Smooth muscle cell (in vitro differentiated cells): ENCODE measurements around the gene RBMY1D. TPM values are rescaled to one million over a fixed set of nuclear protein-coding genes. Genes with fewer than 3 reads are reported as not detected.
"Not testable (repeated sequence)": the region's sequence is repeated elsewhere in the genome, so short reads cannot be mapped to it uniquely, and the experiment has no call there.

Experiments used
- DNase-seq: peaks from one replicate; lab custom pipeline; 2025; ENCODE audit not compliant: unreplicated experiment; lab: John Stamatoyannopoulos, UW
- H2AFZ ChIP-seq: fragments of 200-600 bp; sonication (generic); 2 replicates; pipeline ENCODE4 v1.6.0; 2016; ENCODE audit warnings: antibody characterized with exemption, low read depth, mild to moderate bottlenecking
- H3F3A ChIP-seq: fragments of 200-600 bp; sonication (generic); 2 replicates; pipeline ENCODE4 v1.6.0; 2017; ENCODE audit warnings: antibody characterized with exemption, low read depth
- H3K27ac ChIP-seq: fragments of 200-600 bp; sonication (generic); 2 replicates; pipeline ENCODE4 v1.5.1; 2016; ENCODE audit warnings: low read depth, mild to moderate bottlenecking
- H3K27me3 ChIP-seq: fragments of 200-600 bp; sonication (generic); 2 replicates; pipeline ENCODE4 v1.6.1; 2016; ENCODE audit warnings: low read depth, mild to moderate bottlenecking
- H3K36me3 ChIP-seq: fragments of 200-600 bp; sonication (generic); 2 replicates; pipeline ENCODE4 v1.5.1; 2016; ENCODE audit warnings: low read depth
- H3K4me1 ChIP-seq: fragments of 200-600 bp; sonication (generic); 2 replicates; pipeline ENCODE4 v1.5.1; 2016; ENCODE audit warnings: low read depth
- H3K4me2 ChIP-seq: fragments of 200-600 bp; sonication (generic); 2 replicates; pipeline ENCODE4 v1.6.0; 2016; ENCODE audit warnings: mild to moderate bottlenecking
- H3K4me3 ChIP-seq: fragments of 200-600 bp; sonication (generic); 2 replicates; pipeline ENCODE4 v1.5.1; 2016; ENCODE audit warnings: mild to moderate bottlenecking
- H3K79me2 ChIP-seq: fragments of 200-600 bp; sonication (generic); 2 replicates; pipeline ENCODE4 v1.6.0; 2016; ENCODE audit warnings: low read depth, mild to moderate bottlenecking
- H3K9ac ChIP-seq: fragments of 200-600 bp; sonication (generic); 2 replicates; pipeline ENCODE4 v1.6.0; 2016; ENCODE audit warnings: low read depth
- H3K9me3 ChIP-seq: fragments of 200-600 bp; sonication (generic); replicated peaks from 2 replicates; pipeline ENCODE4 v1.5.1; 2016; ENCODE audit warnings: low read depth
- H4K20me1 ChIP-seq: fragments of 200-600 bp; sonication (generic); 2 replicates; pipeline ENCODE4 v1.6.0; 2016; ENCODE audit warnings: low read depth
- WGBS: methylation state at CpG from one replicate; pipeline ENCODE4 v1.1.7; 2016; ENCODE audit warnings: low lambda C conversion rate; 5-methylcytosine and 5-hydroxymethylcytosine counted together
- polyA plus RNA-seq: library from polyadenylated mRNA; unstranded; fragments of >200 nt; fragmentation: Nextera tagmentation; extraction: Ambion mirVana; gene quantifications from 2 replicates; pipeline ENCODE4 v1.2.1, GENCODE V29; 2016
- total RNA-seq: library from RNA; depleted of rRNA; stranded (reverse); fragments of >200 nt; gene quantifications from 2 replicates; pipeline ENCODE4 v1.2.3, GENCODE V29; 2014
- TF ChIP-seq, protein P1 (sequence below): fragments of 200-600 bp; sonication (generic); IDR thresholded peaks from 2 replicates; pipeline ENCODE4 v1.5.1; 2017; ENCODE audit warnings: borderline replicate concordance, mild to moderate bottlenecking, antibody characterized with exemption; ENCODE audit not compliant: insufficient read depth, poor library complexity, severe bottlenecking

RBMY1D gene
- total RNA-seq: not detected in 2 replicates
- polyA plus RNA-seq: not detected in 2 replicates

GRCh38 chrY:21894426-21894825 lies at the start of gene RBMY1D:
Gene RBMY1D (minus strand): TSS chrY:21894526. CDS start chrY:21892513, 2,013 bp downstream.
- not testable (repeated sequence) for H2AFZ ChIP-seq, H3K79me2 ChIP-seq, DNase-seq, H3K36me3 ChIP-seq, H3K27ac ChIP-seq, H3K27me3 ChIP-seq, H3K9ac ChIP-seq, H3K4me2 ChIP-seq, H4K20me1 ChIP-seq, H3K4me3 ChIP-seq, H3K4me1 ChIP-seq, H3K9me3 ChIP-seq, H3F3A ChIP-seq
- no CpG with 5 or more reads among the region's 28 CpGs for WGBS

GRCh38 chrY:21917932-21918331 lies 23.6 kb upstream of the RBMY1D start, which contains the start of gene RBMY1E:
Gene RBMY1E (minus strand): TSS chrY:21918032. CDS start chrY:21916054, 1,978 bp downstream.
- not testable (repeated sequence) for H3K9me3 ChIP-seq, DNase-seq, H3K27ac ChIP-seq, H3F3A ChIP-seq, H3K9ac ChIP-seq, H3K4me1 ChIP-seq, H3K79me2 ChIP-seq, H3K4me2 ChIP-seq, H3K4me3 ChIP-seq, H4K20me1 ChIP-seq, H3K36me3 ChIP-seq, H3K27me3 ChIP-seq, H2AFZ ChIP-seq
- no CpG with 5 or more reads among the region's 29 CpGs for WGBS

DNA sequence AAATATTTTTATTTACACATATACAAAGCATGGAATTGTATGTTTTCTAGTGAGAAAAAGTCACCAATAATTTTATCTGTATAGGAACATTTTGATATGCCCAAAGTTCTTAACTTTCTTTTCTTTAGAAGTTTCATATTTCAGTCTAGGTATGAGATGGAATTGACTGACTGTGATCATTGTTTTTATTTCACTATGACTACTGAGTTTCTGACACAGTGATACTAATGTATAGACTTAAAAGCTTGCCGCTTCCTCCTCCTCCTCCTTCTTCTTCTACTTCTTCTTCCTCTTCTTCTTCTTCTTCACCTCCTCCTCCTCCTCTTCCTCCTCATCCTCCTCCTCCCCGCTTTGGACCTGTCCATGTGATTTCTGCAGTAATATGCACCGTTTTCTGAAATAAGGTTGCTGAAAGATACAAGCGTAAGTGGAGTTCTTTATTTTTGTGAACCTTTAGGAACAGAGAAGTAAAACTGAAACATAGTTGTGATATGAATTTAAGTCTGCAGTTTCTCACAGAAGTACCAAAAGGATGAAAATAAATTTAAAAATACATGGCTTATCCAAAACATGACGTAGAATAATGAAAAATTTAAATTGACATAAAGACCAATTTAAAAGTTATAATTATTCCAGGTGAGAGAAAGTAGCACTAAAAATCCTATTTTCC lies 24.8 kb downstream of the RBMY1D start:
- no CpG with 5 or more reads among the region's 5 CpGs for WGBS
- H3F3A ChIP-seq, DNase-seq, H3K9me3 ChIP-seq, H3K27ac ChIP-seq, H3K79me2 ChIP-seq, H4K20me1 ChIP-seq, H3K27me3 ChIP-seq, H3K4me1 ChIP-seq, H2AFZ ChIP-seq, H3K36me3 ChIP-seq, H3K4me3 ChIP-seq, H3K4me2 ChIP-seq, H3K9ac ChIP-seq: not testable (repeated sequence)

- H3F3A ChIP-seq: no peaks in the 10 kb centered on the region
- no CpG with 5 or more reads among the region's 3 CpGs for WGBS
- no peak for DNase-seq
- no peak overlapping the region for H3K4me3 ChIP-seq
- no peak overlapping the region for H3K9ac ChIP-seq
- no peaks in the 10 kb centered on the region for H3K27me3 ChIP-seq
- no peaks in the 10 kb centered on the region for H4K20me1 ChIP-seq
- no peaks in the 10 kb centered on the region for H3K9me3 ChIP-seq
- no peak overlapping the region for H3K4me2 ChIP-seq
- no peaks in the 10 kb centered on the region for H3K79me2 ChIP-seq
- no peak overlapping the region for H2AFZ ChIP-seq
- no peaks in the 10 kb centered on the region for H3K36me3 ChIP-seq
- H3K4me1 ChIP-seq: no peaks in the 10 kb centered on the region
- no peak overlapping the region for H3K27ac ChIP-seq
- TF ChIP-seq, protein P1, sequence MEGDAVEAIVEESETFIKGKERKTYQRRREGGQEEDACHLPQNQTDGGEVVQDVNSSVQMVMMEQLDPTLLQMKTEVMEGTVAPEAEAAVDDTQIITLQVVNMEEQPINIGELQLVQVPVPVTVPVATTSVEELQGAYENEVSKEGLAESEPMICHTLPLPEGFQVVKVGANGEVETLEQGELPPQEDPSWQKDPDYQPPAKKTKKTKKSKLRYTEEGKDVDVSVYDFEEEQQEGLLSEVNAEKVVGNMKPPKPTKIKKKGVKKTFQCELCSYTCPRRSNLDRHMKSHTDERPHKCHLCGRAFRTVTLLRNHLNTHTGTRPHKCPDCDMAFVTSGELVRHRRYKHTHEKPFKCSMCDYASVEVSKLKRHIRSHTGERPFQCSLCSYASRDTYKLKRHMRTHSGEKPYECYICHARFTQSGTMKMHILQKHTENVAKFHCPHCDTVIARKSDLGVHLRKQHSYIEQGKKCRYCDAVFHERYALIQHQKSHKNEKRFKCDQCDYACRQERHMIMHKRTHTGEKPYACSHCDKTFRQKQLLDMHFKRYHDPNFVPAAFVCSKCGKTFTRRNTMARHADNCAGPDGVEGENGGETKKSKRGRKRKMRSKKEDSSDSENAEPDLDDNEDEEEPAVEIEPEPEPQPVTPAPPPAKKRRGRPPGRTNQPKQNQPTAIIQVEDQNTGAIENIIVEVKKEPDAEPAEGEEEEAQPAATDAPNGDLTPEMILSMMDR: no peak
Observed at GRCh38 chrY:21845481-21845880, 48.8 kb downstream of the RBMY1D start.

DNA sequence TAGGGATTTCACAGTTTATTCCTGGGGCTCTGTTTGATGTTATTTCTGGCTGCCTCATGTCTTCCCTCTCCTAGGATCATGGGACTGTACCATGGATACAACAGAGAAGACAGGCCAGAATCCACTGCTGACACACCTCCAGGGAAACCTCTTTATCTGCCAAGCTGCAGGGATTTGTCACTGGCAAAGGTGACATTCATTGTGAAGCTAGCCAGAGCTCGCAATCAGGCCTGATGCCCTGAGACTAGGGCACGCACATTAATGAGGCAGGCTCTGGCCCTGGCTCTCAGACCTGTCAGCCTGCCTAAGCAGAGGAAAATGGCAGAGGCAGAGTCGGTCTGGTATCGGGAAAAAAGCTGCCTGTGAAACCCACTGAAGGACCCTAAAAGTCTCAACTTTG lies 52.2 kb downstream of the RBMY1D start:
- no peak for DNase-seq
- TF ChIP-seq, protein P1: no peak
- H3F3A ChIP-seq: no peaks in the 10 kb centered on the region
- H3K4me1 ChIP-seq: no peaks in the 10 kb centered on the region
- no CpG with 5 or more reads among the region's 4 CpGs for WGBS
- H2AFZ ChIP-seq: no peak overlapping the region
- H3K4me3 ChIP-seq: no peak overlapping the region
- no peaks in the 10 kb centered on the region for H3K9me3 ChIP-seq
- no peak overlapping the region for H3K27ac ChIP-seq
- H3K4me2 ChIP-seq: no peak overlapping the region
- H3K27me3 ChIP-seq: no peaks in the 10 kb centered on the region
- H4K20me1 ChIP-seq: no peaks in the 10 kb centered on the region
- H3K9ac ChIP-seq: no peak overlapping the region
- H3K36me3 ChIP-seq: no peaks in the 10 kb centered on the region
- no peaks in the 10 kb centered on the region for H3K79me2 ChIP-seq
